GM12873 (cell line): ENCODE data around the gene EMID1.

Source experiments
- CTCF ChIP-seq: IDR thresholded peaks from 2 replicates; pipeline ENCODE4 v1.5.1; 2012; ENCODE audit warnings: low read depth, mild to moderate bottlenecking, moderate library complexity, low read length, control low read depth; ENCODE audit not compliant: insufficient read depth; ENCODE audit errors: missing control alignments

The EMID1 gene

GRCh38 chr22:29214232-29214631 lies 8.5 kb downstream of the EMID1 start:
- TF ChIP-seq CTCF, result no peak

GRCh38 chr22:29215012-29215860 lies 9.5 kb downstream of the EMID1 start:
- no peak for TF ChIP-seq CTCF

GRCh38 chr22:29216011-29216872 lies 10.5 kb downstream of the EMID1 start:
- no peak for TF ChIP-seq CTCF

- no peak for TF ChIP-seq CTCF
Observed at GRCh38 chr22:29216873-29217666, 11.4 kb downstream of the EMID1 start.

- TF ChIP-seq CTCF, result no peak
Observed at GRCh38 chr22:29217827-29218757, 12.4 kb downstream of the EMID1 start.

GRCh38 chr22:29218758-29219408 lies 13.2 kb downstream of the EMID1 start:
- TF ChIP-seq CTCF, result no peak
